ENCODE results near the gene WDFY4.

DNA sequence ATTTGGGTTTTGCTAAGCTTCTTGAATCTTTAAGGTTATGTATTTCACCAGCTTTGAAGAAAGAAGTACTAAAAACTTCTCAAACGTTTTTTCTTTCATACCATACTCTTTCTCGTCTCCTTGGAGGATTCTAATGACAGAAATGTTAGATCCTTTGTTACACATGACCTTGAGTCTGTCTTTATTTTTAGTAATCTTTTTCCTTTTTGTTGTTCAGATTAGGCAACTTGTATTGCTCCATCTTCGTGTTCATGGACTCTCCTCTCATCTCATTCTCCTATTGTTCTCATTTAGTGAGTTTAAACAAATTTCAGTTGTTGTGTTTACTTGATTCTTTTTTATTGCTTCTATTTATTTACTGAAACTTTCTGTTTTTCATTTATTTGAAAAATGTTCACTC lies 73.7 kb downstream of the WDFY4 start:
- TF ChIP-seq, protein P1, sequence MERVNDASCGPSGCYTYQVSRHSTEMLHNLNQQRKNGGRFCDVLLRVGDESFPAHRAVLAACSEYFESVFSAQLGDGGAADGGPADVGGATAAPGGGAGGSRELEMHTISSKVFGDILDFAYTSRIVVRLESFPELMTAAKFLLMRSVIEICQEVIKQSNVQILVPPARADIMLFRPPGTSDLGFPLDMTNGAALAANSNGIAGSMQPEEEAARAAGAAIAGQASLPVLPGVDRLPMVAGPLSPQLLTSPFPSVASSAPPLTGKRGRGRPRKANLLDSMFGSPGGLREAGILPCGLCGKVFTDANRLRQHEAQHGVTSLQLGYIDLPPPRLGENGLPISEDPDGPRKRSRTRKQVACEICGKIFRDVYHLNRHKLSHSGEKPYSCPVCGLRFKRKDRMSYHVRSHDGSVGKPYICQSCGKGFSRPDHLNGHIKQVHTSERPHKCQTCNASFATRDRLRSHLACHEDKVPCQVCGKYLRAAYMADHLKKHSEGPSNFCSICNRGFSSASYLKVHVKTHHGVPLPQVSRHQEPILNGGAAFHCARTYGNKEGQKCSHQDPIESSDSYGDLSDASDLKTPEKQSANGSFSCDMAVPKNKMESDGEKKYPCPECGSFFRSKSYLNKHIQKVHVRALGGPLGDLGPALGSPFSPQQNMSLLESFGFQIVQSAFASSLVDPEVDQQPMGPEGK (CRISPR knock-in tag; IDR thresholded peaks at IDR 0.05; ENCODE audit: borderline replicate concordance) = no peak
- TF ChIP-seq ZNF70 (CRISPR knock-in tag; IDR thresholded peaks at IDR 0.05) (no peak), ZNF565 (CRISPR knock-in tag; conservative IDR thresholded peaks at IDR 0.05; ENCODE audit: low read depth) (no peak), ZFP30 (CRISPR knock-in tag; IDR thresholded peaks at IDR 0.05) (no peak), RARB (CRISPR knock-in tag; IDR thresholded peaks at IDR 0.05) (no peak), TCF4 (CRISPR knock-in tag; IDR thresholded peaks at IDR 0.05; ENCODE audit: borderline replicate concordance) (no peak), GLIS3 (CRISPR knock-in tag; IDR thresholded peaks at IDR 0.05) (no peak), ISL1 (CRISPR knock-in tag; IDR thresholded peaks at IDR 0.05) (no peak), TOX (CRISPR knock-in tag; IDR thresholded peaks at IDR 0.05; ENCODE audit: borderline replicate concordance) (no peak), CSRNP3 (CRISPR knock-in tag; IDR thresholded peaks at IDR 0.05) (no peak), PPARA (CRISPR knock-in tag; IDR thresholded peaks at IDR 0.05; ENCODE audit: borderline replicate concordance) (no peak)
